OCI-LY1 (cell line): Measurements from ENCODE around the gene PPP6R1.

ENCODE experiments used
- H2AFZ ChIP-seq: fragments of 200-600 bp; sonication (generic), shearing (Covaris generic); 2 replicates; pipeline ENCODE4 v1.6.0; 2014; ENCODE audit warnings: antibody characterized with exemption, mild to moderate bottlenecking, low read length
- H3F3A ChIP-seq: fragments of 200-600 bp; sonication (generic), shearing (Covaris generic); 2 replicates; pipeline ENCODE4 v1.6.0; 2014; ENCODE audit warnings: mild to moderate bottlenecking, antibody characterized with exemption, low read length, moderate library complexity; ENCODE audit not compliant: insufficient read depth
- H3K27ac ChIP-seq: fragments of 200-600 bp; sonication (generic); 2 replicates; pipeline ENCODE4 v1.5.1; 2014; ENCODE audit warnings: low read length, mixed run types, mild to moderate bottlenecking, low read depth; ENCODE audit not compliant: poor library complexity, severe bottlenecking
- H3K27me3 ChIP-seq: fragments of 200-600 bp; sonication (generic); 2 replicates; pipeline ENCODE4 v1.6.0; 2014; ENCODE audit warnings: antibody characterized with exemption, mild to moderate bottlenecking, low read length, moderate library complexity; ENCODE audit not compliant: insufficient read depth
- H3K36me3 ChIP-seq: fragments of 200-600 bp; sonication (generic); 2 replicates; pipeline ENCODE4 v1.6.1; 2014; ENCODE audit warnings: mild to moderate bottlenecking, antibody characterized with exemption, low read length, moderate library complexity, mixed read lengths; ENCODE audit not compliant: insufficient read depth
- H3K4me1 ChIP-seq: fragments of 200-600 bp; sonication (generic); 2 replicates; pipeline ENCODE4 v1.5.1; 2014; ENCODE audit warnings: mild to moderate bottlenecking, low read length, moderate library complexity; ENCODE audit not compliant: insufficient read depth, severe bottlenecking
- H3K4me2 ChIP-seq: fragments of 200-600 bp; sonication (generic), shearing (Covaris generic); 2 replicates; pipeline ENCODE4 v1.6.1; 2014; ENCODE audit warnings: low read length
- H3K4me3 ChIP-seq: fragments of 200-600 bp; sonication (generic); 2 replicates; pipeline ENCODE4 v1.5.1; 2014; ENCODE audit warnings: low read length, low read depth, mild to moderate bottlenecking, mixed read lengths; ENCODE audit not compliant: poor library complexity, severe bottlenecking
- H3K79me2 ChIP-seq: fragments of 200-600 bp; shearing (Covaris generic); 2 replicates; pipeline ENCODE4 v1.6.1; 2016; ENCODE audit warnings: mixed run types, low read length, mixed read lengths; ENCODE audit not compliant: insufficient read depth
- H3K9ac ChIP-seq: fragments of 200-600 bp; sonication (generic), shearing (Covaris generic); 2 replicates; pipeline ENCODE4 v1.6.1; 2014; ENCODE audit warnings: mild to moderate bottlenecking, low read length, mixed read lengths
- H3K9me2 ChIP-seq: fragments of 200-600 bp; sonication (generic), shearing (Covaris generic); 2 replicates; pipeline ENCODE4 v1.6.1; 2014; ENCODE audit warnings: low read depth, mild to moderate bottlenecking, low read length, mixed read lengths
- H3K9me3 ChIP-seq: fragments of 200-600 bp; shearing (Covaris generic); 2 replicates; pipeline ENCODE4 v1.6.1; 2014; ENCODE audit warnings: low read length, mixed read lengths
- H4K20me1 ChIP-seq: fragments of 200-600 bp; sonication (generic), shearing (Covaris generic); 2 replicates; pipeline ENCODE4 v1.6.0; 2016; ENCODE audit warnings: mild to moderate bottlenecking, low read length; ENCODE audit not compliant: insufficient read depth
- CTCF ChIP-seq: fragments of 200-600 bp; sonication (generic), shearing (Covaris generic); IDR thresholded peaks from 2 replicates; pipeline ENCODE4 v1.5.1; 2017; ENCODE audit warnings: mild to moderate bottlenecking, antibody characterized with exemption, low read length, moderate library complexity, mixed read lengths
- EZH2 ChIP-seq: fragments of 200-600 bp; sonication (generic), shearing (Covaris generic); IDR thresholded peaks from 2 replicates; pipeline ENCODE4 v1.8.0; 2017; ENCODE audit warnings: borderline replicate concordance, mixed run types, mild to moderate bottlenecking, antibody characterized with exemption, low read length, moderate library complexity, mixed read lengths

The PPP6R1 gene

GRCh38 chr19:55228015-55228391, 30.8 kb downstream of the PPP6R1 start:
- Histone ChIP-seq H3K4me2 (no peak overlapping the region), H3F3A (no peaks in the 10 kb centered on the region), H3K9ac (no peak overlapping the region), H3K4me3 (no peak overlapping the region), H4K20me1 (no peaks in the 10 kb centered on the region), H3K79me2 (no peaks in the 10 kb centered on the region), H3K9me3 (no peaks in the 10 kb centered on the region), H3K4me1 (no peaks in the 10 kb centered on the region), H3K36me3 (peaks cover 93% of the 10 kb centered on the region), H3K9me2 (no peaks in the 10 kb centered on the region), H3K27ac (no peak overlapping the region), H3K27me3 (no peaks in the 10 kb centered on the region), H2AFZ (no peak overlapping the region)
- TF ChIP-seq EZH2, result no peak
- no peak for TF ChIP-seq CTCF

- Histone ChIP-seq H3K36me3 (peaks cover 93% of the 10 kb centered on the region), H3K9me2 (no peaks in the 10 kb centered on the region), H3K4me1 (no peaks in the 10 kb centered on the region), H3K4me3 (no peak overlapping the region), H3K79me2 (no peaks in the 10 kb centered on the region), H3K4me2 (no peak overlapping the region), H3K27me3 (no peaks in the 10 kb centered on the region), H4K20me1 (no peaks in the 10 kb centered on the region), H3K9me3 (no peaks in the 10 kb centered on the region), H3F3A (no peaks in the 10 kb centered on the region), H2AFZ (no peak overlapping the region), H3K9ac (no peak overlapping the region), H3K27ac (no peak overlapping the region)
- TF ChIP-seq CTCF (no peak), EZH2 (no peak)
Observed at GRCh38 chr19:55227241-55228014, 31.4 kb downstream of the PPP6R1 start.

- TF ChIP-seq CTCF, result no peak
- TF ChIP-seq EZH2, result no peak
- no peak overlapping the region for H3K27ac ChIP-seq
Observed at GRCh38 chr19:55226788-55227187, 32.0 kb downstream of the PPP6R1 start.

More at GRCh38 chr19:55226788-55227187, 32.0 kb downstream of the PPP6R1 start:
- no peaks in the 10 kb centered on the region for H3K4me1 ChIP-seq
- H3K79me2 ChIP-seq, result no peaks in the 10 kb centered on the region
- H2AFZ ChIP-seq, result no peak overlapping the region
- H3K9ac ChIP-seq, result no peak overlapping the region
- no peak overlapping the region for H3K4me3 ChIP-seq
- no peaks in the 10 kb centered on the region for H3K9me3 ChIP-seq
- no peak overlapping the region for H3K4me2 ChIP-seq
- no peaks in the 10 kb centered on the region for H3F3A ChIP-seq
- no peaks in the 10 kb centered on the region for H4K20me1 ChIP-seq
- H3K27me3 ChIP-seq, result no peaks in the 10 kb centered on the region
- H3K36me3 ChIP-seq, result peaks cover 87% of the 10 kb centered on the region
- H3K9me2 ChIP-seq, result no peaks in the 10 kb centered on the region
